NCI-H1092 treated with DMSO at 0.1 percent for 48 hours (cell line): ENCODE measurements around the gene GMEB1.
"Not testable (repeated sequence)": the region's sequence is repeated elsewhere in the genome, so short reads cannot be mapped to it uniquely, and the experiment has no call there.

ENCODE experiments used
- DNase-seq: peaks from one replicate; lab custom pipeline; 2025; lab: John Stamatoyannopoulos, UW

The GMEB1 gene

GRCh38 chr1:28668191-28668955, at the start of gene GMEB1:
TSS of gene GMEB1 (plus strand) at chr1:28668784. CDS start at chr1:28683613, 14,829 bp downstream.
- peak; percentile 94 for DNase-seq

- no peak for DNase-seq
Observed at GRCh38 chr1:28631713-28632112, 36.9 kb upstream of the GMEB1 start.

- DNase-seq: no peak
Observed at GRCh38 chr1:28632560-28632959, 36.0 kb upstream of the GMEB1 start.

GRCh38 chr1:28640766-28641165, 27.8 kb upstream of the GMEB1 start:
- DNase-seq: no peak

GRCh38 chr1:28642056-28642846, 26.3 kb upstream of the GMEB1 start:
- DNase-seq: no peak

GRCh38 chr1:28642847-28643635, 25.5 kb upstream of the GMEB1 start, which contains the start of gene TAF12:
TSS of gene TAF12 (minus strand) at chr1:28643067. CDS start at chr1:28622081, 20,986 bp downstream.
- DNase-seq: peak; percentile 98

- no peak for DNase-seq
Observed at GRCh38 chr1:28644494-28644893, 24.1 kb upstream of the GMEB1 start.

- DNase-seq: not testable (repeated sequence)
Observed at GRCh38 chr1:28645406-28645805, 23.2 kb upstream of the GMEB1 start.

- DNase-seq: no peak
Observed at GRCh38 chr1:28646040-28646439, 22.5 kb upstream of the GMEB1 start.

- DNase-seq: peak; percentile 100
Observed at GRCh38 chr1:28648008-28648473, 20.5 kb upstream of the GMEB1 start.

- DNase-seq: peak; percentile 100
Observed at GRCh38 chr1:28648474-28649198, 19.9 kb upstream of the GMEB1 start, which contains the start of gene RNU11. TSS of gene RNU11 (plus strand) at chr1:28648600.

GRCh38 chr1:28653063-28653462, 15.5 kb upstream of the GMEB1 start:
- DNase-seq: not testable (repeated sequence)

GRCh38 chr1:28653870-28654269, 14.7 kb upstream of the GMEB1 start:
- DNase-seq: not testable (repeated sequence)

GRCh38 chr1:28655448-28656311, 12.9 kb upstream of the GMEB1 start:
- not testable (repeated sequence) for DNase-seq

- no peak for DNase-seq
Observed at GRCh38 chr1:28656335-28656734, 12.2 kb upstream of the GMEB1 start.

- no peak for DNase-seq
Observed at GRCh38 chr1:28663871-28664470, 4.6 kb upstream of the GMEB1 start.

- no peak for DNase-seq
Observed at GRCh38 chr1:28666806-28667205, 1.8 kb upstream of the GMEB1 start.

- DNase-seq: peak; percentile 77
Observed at GRCh38 chr1:28668956-28669723, 556 bp downstream of the GMEB1 start.

GRCh38 chr1:28671254-28671780, 2.7 kb downstream of the GMEB1 start:
- DNase-seq: no peak
